NCI-H226 (cell line): ENCODE results near the gene GABRE.
A peak's percentile ranks its signal among the peaks of the same experiment; 100 is the strongest.

Experiments
- DNase-seq: peaks from one replicate; pipeline ENCODE4 v3.0.0-alpha.2; 2015

The GABRE gene

GRCh38 chrX:151974336-151975227 is at the start of gene GABRE:
Gene GABRE (minus strand): TSS chrX:151974676. CDS start chrX:151974625, 51 bp downstream.
- peak; percentile 17 for DNase-seq

DNA sequence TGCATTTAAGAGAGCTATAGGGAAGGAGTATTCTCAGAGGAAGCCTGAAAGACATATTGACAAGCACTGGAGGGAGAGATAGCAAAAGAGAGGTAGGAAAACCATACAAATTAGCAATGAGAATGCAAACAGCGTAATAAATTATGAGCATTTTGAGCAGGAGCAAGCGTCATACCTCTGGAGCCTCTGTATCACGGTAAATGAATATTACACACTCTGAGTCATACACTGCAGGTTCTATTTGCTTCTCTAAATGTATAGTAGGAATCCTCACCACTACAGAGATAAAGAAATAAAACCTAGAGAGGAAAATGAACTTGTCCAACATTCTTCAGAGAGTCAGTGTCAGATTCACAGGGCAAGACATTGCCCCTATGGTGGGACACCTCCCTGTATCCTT is 46.4 kb upstream of the GABRE start:
- peak; percentile 1 for DNase-seq

DNA sequence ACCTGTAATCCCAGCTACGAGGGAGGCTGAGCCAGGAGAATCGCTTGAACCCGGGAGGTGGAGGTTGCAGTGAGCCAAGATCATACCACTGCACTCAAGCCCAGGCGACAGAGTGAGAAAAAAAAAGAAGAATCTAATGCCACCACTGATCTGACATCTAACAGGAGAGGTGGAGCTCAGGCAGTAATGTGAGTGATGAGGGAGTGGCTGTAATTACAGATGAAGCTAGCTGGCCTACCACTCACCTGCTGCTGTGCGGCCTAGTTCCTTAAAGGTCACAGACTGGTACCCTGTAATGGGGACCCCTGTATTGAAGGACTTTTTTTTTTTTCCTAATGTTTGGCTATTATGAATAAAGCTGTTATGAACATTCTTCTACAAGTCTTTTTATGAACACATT is 25.3 kb upstream of the GABRE start:
- DNase-seq = no peak

- no peak for DNase-seq
Observed at GRCh38 chrX:151997539-151997938, 23.1 kb upstream of the GABRE start.

GRCh38 chrX:151996347-151996746 is 21.9 kb upstream of the GABRE start:
- DNase-seq = no peak

GRCh38 chrX:151994476-151994875 is 20.0 kb upstream of the GABRE start:
- DNase-seq = no peak

DNA sequence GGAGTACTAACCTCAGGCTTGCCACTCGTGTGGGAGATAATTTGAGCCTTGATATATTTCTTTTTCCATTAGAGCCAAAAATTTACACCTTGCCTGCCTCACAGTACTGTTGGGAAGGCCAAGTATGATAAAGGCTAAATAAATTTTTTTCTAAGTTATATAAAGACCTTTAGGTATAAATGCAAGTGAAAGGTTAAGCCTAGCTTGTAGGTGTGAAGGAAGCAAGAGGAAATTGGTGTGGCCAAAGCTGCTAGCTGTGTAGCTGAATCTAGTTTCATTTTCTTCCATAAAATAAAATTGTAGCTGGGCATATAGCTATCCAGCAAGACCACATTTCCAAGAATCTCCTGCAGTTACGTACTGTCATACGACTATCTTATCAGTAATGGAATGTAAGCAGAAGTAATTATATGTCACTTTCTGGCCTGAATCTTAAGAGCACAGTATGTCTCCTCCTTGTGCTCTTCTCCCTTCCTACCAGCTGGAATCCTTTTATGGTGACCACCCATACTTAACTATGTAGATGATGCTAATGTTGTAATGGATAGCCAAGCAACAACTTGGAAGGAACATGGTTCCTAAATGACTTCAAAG is 14.3 kb upstream of the GABRE start:
- DNase-seq = no peak

DNA sequence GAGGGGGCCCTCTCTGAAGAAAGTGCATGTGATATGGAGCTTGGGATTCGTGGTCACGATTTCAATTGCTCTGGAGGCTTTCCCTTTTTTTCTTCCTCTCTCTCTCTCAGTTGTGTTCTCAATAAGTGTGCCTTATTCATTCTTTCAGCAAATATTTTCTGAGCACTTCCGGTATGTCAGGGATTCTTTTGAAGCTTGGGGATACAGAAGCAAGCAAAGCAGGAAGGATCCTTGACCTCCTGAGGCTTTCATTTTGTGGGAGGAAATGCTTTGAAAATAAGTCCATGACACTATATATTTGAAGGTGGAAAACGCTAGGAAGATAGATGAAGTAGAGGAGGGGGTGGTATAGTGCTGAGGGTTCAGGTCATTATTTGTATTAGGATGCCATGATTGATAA is 12.6 kb upstream of the GABRE start:
- no peak for DNase-seq

- no peak for DNase-seq
Observed at GRCh38 chrX:151985955-151986354, 11.5 kb upstream of the GABRE start.

DNA sequence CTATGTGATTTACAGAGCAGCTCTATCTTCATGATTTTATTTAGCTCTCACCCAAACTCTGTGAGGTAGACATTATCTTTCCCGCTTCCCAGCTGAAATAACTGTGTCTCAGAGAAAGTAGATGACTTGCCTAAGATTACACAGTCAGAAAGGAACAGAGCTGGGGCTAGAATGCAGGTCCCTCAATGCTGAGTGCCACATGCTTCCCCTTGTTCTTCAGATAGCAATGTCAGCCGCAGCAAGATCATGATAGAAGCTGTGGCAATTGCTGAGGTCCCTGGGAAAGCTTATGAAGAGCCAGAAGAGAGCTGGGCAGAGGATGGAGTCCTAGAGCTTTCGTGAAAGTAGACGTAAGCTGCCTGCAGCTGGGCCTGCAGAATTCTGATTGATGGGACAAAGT is 11.1 kb upstream of the GABRE start:
- DNase-seq = no peak

DNA sequence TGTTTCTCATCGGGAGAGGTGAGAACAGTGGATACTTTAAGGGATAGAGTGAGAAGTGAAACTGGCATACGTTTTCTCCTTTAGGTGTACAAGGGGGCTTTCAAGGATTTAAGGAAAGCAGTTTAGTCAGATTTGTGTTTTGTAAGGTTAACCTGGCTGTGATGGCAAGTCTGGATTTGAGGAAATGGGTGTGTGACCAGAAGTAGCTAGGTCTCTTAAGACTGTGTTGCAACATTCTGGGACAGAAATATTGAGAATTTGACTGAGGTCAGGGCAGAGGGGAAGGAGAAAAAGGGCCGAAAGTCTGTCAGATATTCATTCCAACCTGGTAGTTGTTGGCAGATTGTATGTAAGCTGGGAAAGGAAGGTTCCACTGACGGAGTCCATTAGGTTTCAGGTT is 10.4 kb upstream of the GABRE start:
- DNase-seq = no peak

DNA sequence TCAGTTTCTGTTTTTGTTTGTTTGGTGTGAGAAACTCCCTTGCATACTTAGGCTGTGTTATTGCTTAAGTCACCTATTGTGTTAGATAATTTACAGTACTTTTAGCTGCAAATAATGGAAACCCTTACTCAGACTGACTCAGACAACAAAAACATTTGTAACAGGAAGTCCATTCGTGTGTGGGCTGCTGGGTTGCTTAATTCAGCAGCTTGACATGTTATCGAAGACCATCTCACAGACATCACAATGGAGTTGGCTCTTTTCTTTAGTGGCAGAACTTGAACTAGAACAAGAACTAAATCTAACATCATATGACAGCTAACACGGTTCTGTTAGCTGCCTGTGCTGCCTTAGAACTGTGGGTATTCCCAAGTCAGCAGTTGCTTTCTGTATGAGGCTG is 9.9 kb upstream of the GABRE start:
- peak; percentile 63 for DNase-seq

- no peak for DNase-seq
Observed at GRCh38 chrX:151983186-151983585, 8.7 kb upstream of the GABRE start.

GRCh38 chrX:151982222-151982621 is 7.7 kb upstream of the GABRE start:
- DNase-seq = peak; percentile 26

DNA sequence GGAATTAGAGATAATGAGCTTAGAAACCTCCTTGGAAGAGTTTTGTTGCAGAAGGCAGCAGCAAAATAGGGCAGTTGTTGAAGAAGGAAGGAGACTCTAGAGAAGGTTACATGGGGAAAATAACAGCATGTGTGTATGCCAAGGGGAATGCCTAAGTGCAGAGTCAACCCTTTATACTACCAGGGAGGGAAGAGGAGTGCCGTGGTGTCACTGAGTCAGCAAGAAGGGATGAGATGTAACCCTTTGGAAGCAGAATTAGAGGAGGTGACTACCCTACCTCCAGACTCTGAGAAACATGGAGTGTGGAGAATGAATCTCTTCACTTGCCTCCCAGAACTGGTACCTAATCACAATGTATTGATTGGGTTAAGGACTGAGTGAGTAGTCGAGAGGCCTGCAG is 6.7 kb upstream of the GABRE start:
- peak; percentile 61 for DNase-seq

DNA sequence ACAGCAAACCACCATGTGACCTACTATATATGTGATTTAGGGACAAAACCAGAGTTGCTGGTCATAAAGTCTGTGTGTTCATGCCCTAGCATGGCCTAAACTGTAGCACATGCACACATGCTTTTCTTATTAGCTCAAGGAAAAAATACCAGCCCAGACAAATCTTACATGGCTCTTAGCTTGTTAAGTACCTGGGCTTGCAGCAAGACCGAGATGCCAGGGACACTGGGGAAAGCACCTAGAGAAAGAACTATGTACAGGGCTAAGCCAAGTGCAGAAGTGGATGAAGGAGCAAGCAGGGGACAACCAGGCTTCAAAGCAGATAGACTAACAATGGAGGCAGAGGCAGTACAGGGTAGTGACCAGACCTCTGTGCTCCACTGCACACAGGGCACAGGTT is 3.4 kb upstream of the GABRE start:
- no peak for DNase-seq

GRCh38 chrX:151977009-151977408 is 2.5 kb upstream of the GABRE start:
- peak; percentile 69 for DNase-seq

GRCh38 chrX:151975736-151976275 is 1.3 kb upstream of the GABRE start:
- DNase-seq = no peak

GRCh38 chrX:151975228-151975593 is 735 bp upstream of the GABRE start:
- DNase-seq = no peak

DNA sequence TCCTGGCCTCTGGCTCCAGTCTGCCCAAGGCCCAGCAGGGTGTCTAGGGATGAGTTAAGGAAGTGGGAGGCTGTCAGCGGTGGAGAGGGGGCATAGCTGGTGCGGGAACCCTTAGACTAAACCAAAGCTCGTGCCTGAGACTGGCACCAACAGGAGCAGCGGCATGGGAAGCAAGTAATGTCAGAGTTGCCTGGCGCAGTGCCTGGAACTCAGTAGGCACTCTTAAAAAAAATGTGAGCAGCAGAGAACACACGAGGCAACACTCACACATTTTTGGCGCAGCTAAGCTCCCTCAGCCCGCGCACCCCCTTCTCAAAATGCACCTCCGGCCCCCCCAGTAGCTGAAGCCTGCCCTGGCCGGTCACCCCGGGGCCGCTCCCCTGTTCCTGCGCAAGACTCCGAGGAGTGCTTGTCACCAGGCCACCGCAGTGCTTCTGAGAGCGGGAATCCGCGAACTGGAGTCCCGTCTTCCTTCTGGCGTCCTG is 583 bp downstream of the GABRE start:
- peak; percentile 53 for DNase-seq

- no peak for DNase-seq
Observed at GRCh38 chrX:151973060-151973661, 1.3 kb downstream of the GABRE start.

DNA sequence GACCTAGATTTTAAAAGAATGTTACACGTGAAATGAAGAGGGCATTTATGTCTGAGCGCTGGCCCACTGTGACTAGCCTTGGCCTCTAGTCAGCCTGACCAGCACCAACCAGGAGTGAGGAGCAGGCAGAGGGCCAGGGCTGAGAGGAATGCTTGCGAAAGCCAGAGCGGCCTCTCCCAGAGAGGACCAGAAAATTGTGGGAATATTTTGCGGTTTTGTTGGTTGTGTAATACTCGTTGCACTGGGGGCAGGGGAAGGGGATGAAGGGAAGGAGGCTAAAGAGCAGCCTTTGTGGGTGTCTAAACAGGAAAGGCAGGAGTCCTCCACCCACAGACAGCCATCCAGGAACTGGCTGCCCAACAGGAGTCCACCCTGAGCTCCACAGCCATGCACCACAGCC is 3.8 kb downstream of the GABRE start:
- DNase-seq = peak; percentile 90

GRCh38 chrX:151970027-151970426 is 4.4 kb downstream of the GABRE start:
- no peak for DNase-seq

GRCh38 chrX:151966236-151966635 is 8.2 kb downstream of the GABRE start:
- DNase-seq = no peak
